HUES48 (cell line): ENCODE measurements around the gene ADIPOQ.
"Not testable (repeated sequence)": the region's sequence is repeated elsewhere in the genome, so short reads cannot be mapped to it uniquely, and the experiment has no call there.

ENCODE experiments used
- H3K27ac ChIP-seq: one replicate; pipeline ENCODE4 v1.7.0; 2013; ENCODE audit warnings: low read depth, low read length, inconsistent platforms
- H3K27me3 ChIP-seq: 2 replicates; pipeline ENCODE4 v1.6.1; 2013; ENCODE audit warnings: mild to moderate bottlenecking, low read length; ENCODE audit not compliant: control insufficient read depth, insufficient read depth
- H3K36me3 ChIP-seq: 2 replicates; pipeline ENCODE4 v1.6.1; 2013; ENCODE audit warnings: low read length; ENCODE audit not compliant: control insufficient read depth, insufficient read depth
- H3K4me1 ChIP-seq: 2 replicates; pipeline ENCODE4 v1.6.1; 2013; ENCODE audit warnings: mild to moderate bottlenecking, low read length; ENCODE audit not compliant: control insufficient read depth, insufficient read depth
- H3K4me3 ChIP-seq: 2 replicates; pipeline ENCODE4 v1.5.1; 2013; ENCODE audit warnings: mild to moderate bottlenecking, low read depth, low read length
- H3K9ac ChIP-seq: 2 replicates; pipeline ENCODE4 v1.6.1; 2013; ENCODE audit warnings: mild to moderate bottlenecking, low read depth, low read length, moderate library complexity
- H3K9me3 ChIP-seq: 2 replicates; pipeline ENCODE4 v1.6.1; 2013; ENCODE audit warnings: low read length; ENCODE audit not compliant: control insufficient read depth, insufficient read depth

ADIPOQ gene

GRCh38 chr3:186873796-186874195 is 31.3 kb downstream of the ADIPOQ start:
- H3K27me3 ChIP-seq, H3K36me3 ChIP-seq, H3K9ac ChIP-seq, H3K4me3 ChIP-seq, H3K4me1 ChIP-seq, H3K27ac ChIP-seq: not testable (repeated sequence)
- H3K9me3 ChIP-seq, result peaks cover 10% of the 10 kb centered on the region; the same call in 1 of the 2 replicates

DNA sequence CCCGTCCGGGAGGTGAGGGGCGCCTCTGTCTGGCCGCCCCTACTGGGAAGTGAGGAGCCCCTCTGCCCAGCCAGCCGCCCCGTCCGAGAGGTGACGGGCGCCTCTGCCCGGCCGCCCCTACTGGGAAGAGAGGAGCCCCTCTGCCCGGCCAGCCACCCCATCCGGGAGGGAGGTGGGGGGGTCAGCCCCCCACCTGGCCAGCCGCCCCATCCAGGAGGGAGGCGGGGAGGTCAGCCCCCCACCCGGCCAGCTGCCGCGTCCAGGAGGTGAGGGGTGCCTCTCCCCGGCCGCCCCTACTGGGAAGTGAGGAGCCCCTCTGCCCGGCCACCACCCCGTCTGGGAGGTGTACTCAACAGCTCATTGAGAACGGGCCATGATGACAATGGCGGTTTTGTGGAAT is 31.7 kb downstream of the ADIPOQ start:
- not testable (repeated sequence) for H3K4me1 ChIP-seq, H3K4me3 ChIP-seq, H3K36me3 ChIP-seq, H3K27ac ChIP-seq, H3K27me3 ChIP-seq, H3K9ac ChIP-seq
- H3K9me3 ChIP-seq, result peaks cover 10% of the 10 kb centered on the region; the same call in 1 of the 2 replicates

- H3K9ac ChIP-seq, H3K27ac ChIP-seq, H3K36me3 ChIP-seq, H3K27me3 ChIP-seq, H3K4me1 ChIP-seq, H3K4me3 ChIP-seq: not testable (repeated sequence)
- peaks cover 10% of the 10 kb centered on the region; the same call in 1 of the 2 replicates for H3K9me3 ChIP-seq
These were observed 32.3 kb downstream of the ADIPOQ start for GRCh38 chr3:186874841-186875240.

GRCh38 chr3:186875708-186876107 is 33.2 kb downstream of the ADIPOQ start:
- no peak overlapping the region for H3K9ac ChIP-seq
- H3K4me1 ChIP-seq, result no peaks in the 10 kb centered on the region
- H3K27me3 ChIP-seq, result no peaks in the 10 kb centered on the region
- no peak overlapping the region for H3K4me3 ChIP-seq
- peaks cover 10% of the 10 kb centered on the region; the same call in 1 of the 2 replicates for H3K9me3 ChIP-seq
- no peaks in the 10 kb centered on the region for H3K36me3 ChIP-seq
- H3K27ac ChIP-seq, result no peak overlapping the region

GRCh38 chr3:186879781-186880180 is 37.3 kb downstream of the ADIPOQ start:
- H3K4me3 ChIP-seq, result no peak overlapping the region
- H3K9ac ChIP-seq, result no peak overlapping the region
- no peaks in the 10 kb centered on the region for H3K27me3 ChIP-seq
- no peaks in the 10 kb centered on the region for H3K36me3 ChIP-seq
- no peaks in the 10 kb centered on the region for H3K4me1 ChIP-seq
- peaks cover 10% of the 10 kb centered on the region; the same call in 1 of the 2 replicates for H3K9me3 ChIP-seq
- no peak overlapping the region for H3K27ac ChIP-seq

GRCh38 chr3:186880406-186880805 is 37.9 kb downstream of the ADIPOQ start:
- no peak overlapping the region for H3K27ac ChIP-seq
- H3K9ac ChIP-seq, result no peak overlapping the region
- H3K4me1 ChIP-seq, result no peaks in the 10 kb centered on the region
- H3K36me3 ChIP-seq, result no peaks in the 10 kb centered on the region
- no peak overlapping the region for H3K4me3 ChIP-seq
- peaks cover 10% of the 10 kb centered on the region; the same call in 1 of the 2 replicates for H3K9me3 ChIP-seq
- H3K27me3 ChIP-seq, result no peaks in the 10 kb centered on the region

DNA sequence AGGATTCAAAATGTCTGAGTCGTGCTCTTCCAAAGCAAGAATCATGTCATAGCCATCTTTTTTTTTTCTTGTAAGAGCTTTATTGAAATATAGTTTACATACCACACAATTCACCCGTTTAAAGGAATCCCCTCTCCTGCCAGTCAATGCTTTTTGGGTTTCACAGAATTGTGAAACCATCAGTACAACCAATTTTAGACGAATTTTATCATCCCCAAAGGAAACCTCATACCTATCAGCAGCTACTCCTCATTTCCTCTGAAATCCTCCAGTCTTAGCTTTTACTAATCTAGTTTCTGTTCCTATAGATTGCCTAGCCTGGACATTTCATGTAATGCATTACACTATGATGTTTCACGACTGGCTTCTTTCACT is 39.6 kb downstream of the ADIPOQ start:
- Histone ChIP-seq H3K9me3 (0 out of 2 replicates have a peak, but pooled peaks cover 2% of the 10 kb centered on the region), H3K27me3 (no peaks in the 10 kb centered on the region), H3K36me3 (no peaks in the 10 kb centered on the region), H3K27ac (no peak overlapping the region), H3K9ac (no peak overlapping the region), H3K4me3 (no peak overlapping the region), H3K4me1 (peaks cover 13% of the 10 kb centered on the region)

DNA sequence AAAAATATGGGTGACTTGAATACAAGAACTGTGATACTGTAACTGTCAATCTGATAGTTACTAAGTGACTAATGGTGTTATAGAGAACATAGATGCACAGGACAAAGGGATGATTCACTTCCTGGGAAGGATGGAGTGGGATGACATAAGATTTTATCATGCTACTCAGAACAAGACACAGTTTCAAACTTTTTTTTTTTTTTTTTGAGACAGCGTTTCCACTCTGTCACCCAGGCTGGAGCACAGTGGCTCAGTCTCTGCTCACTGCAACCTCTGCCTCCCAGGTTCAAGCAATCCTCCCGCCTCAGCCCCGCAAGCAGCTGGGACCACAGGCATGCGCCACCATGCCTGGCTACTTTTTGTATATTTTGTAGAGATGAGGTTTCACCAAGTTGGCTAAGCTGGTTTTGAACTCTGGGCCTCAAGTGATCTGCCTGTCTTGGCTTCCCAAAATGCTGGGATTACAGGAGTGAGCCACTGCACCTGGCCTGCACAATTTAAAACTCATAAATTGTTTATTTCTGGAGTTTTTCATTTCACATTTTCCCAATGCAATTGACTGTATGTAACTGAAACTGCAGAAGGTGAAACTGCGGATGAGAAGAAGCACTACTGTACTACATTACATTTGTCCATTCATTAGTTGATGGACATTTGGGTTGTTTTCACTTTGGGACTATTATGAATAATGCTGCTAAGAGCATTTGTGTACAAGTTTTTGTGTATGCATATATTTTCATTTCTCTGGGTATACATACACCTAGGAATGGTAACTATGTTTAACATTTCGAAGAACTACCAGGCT is 40.6 kb downstream of the ADIPOQ start:
- H3K27ac ChIP-seq, result no peak overlapping the region

GRCh38 chr3:186883686-186884058 is 41.2 kb downstream of the ADIPOQ start:
- H3K4me3 ChIP-seq, result no peak overlapping the region
- H3K9me3 ChIP-seq, result no peaks in the 10 kb centered on the region
- H3K9ac ChIP-seq, result no peak overlapping the region
- H3K36me3 ChIP-seq, result no peaks in the 10 kb centered on the region
- no peak overlapping the region for H3K27ac ChIP-seq
- H3K27me3 ChIP-seq, result no peaks in the 10 kb centered on the region
- H3K4me1 ChIP-seq, result peaks cover 23% of the 10 kb centered on the region

More for the DNA sequence above, 40.6 kb downstream of the ADIPOQ start:
- no peak overlapping the region for H3K4me3 ChIP-seq
- no peaks in the 10 kb centered on the region for H3K36me3 ChIP-seq
- peaks cover 19% of the 10 kb centered on the region for H3K4me1 ChIP-seq
- H3K27me3 ChIP-seq, result no peaks in the 10 kb centered on the region
- no peaks in the 10 kb centered on the region for H3K9me3 ChIP-seq
- H3K9ac ChIP-seq, result no peak overlapping the region

DNA sequence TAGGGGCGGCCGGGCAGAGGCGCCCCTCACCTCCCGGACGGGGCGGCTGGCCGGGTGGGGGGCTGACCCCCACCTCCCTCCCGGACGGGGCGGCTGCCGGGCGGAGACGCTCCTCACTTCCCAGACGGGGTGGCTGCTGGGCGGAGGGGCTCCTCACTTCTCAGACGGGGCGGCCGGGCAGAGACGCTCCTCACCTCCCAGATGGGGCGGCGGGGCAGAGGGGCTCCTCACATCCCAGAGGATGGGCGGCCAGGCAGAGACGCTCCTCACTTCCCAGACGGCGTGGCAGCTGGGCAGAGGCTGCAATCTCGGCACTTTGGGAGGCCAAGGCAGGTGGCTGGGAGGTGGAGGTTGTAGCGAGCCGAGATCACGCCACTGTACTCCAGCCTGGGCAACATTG is 42.4 kb downstream of the ADIPOQ start:
- not testable (repeated sequence) for H3K36me3 ChIP-seq, H3K4me3 ChIP-seq, H3K27me3 ChIP-seq, H3K27ac ChIP-seq, H3K9me3 ChIP-seq, H3K9ac ChIP-seq
- peaks cover 31% of the 10 kb centered on the region for H3K4me1 ChIP-seq

DNA sequence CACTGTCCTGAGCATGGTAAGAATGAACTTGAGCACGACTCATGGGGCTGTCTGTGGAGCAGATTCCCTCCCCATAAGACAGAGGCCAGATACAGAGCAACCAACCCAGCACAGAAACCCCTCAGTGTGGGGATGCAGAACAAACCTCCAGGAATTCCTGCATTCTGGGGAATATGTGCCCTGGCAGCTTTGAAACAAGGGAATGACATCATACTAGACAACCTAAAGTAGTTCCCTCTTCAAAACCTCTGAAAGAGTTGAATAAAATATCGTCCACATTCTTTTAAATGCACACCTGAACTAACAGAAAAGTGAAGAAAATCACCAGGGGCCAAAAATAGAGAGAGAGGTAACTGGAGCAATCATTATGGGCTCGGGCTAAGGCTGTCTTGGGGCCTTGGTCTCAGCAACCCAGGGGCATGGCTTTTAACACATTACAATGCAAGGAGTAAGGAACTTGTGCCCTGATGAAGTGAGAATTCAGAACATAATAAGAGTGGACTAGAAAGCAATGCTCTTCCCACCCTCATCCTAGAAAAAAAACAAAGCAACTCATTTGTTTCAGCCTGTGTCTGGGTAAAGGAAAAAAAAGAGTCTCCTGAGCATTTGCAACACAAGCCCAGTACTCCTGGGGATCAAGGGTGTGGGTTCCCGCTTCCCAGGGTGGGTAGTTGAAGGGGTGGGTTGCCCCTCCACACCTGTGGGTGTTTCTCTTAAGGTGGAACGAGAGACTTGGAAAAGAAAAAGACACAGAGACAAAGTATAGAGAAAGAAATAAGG is 43.9 kb downstream of the ADIPOQ start:
- Histone ChIP-seq H3K9me3 (no peaks in the 10 kb centered on the region), H3K36me3 (no peaks in the 10 kb centered on the region), H3K27me3 (no peaks in the 10 kb centered on the region), H3K4me1 (peaks cover 31% of the 10 kb centered on the region), H3K27ac (peak overlapping the region; percentile 83), H3K9ac (peak overlapping the region; percentile 48), H3K4me3 (peak overlapping the region; percentile 23; the same call in 1 of the 2 replicates)
